Articular chondrocyte of knee joint (primary cell): ENCODE data around the gene OR56A3. TPM values are rescaled to one million over a fixed set of nuclear protein-coding genes. Genes with fewer than 3 reads are reported as not detected.

Experiments used
- total RNA-seq: library from RNA; depleted of rRNA; stranded (reverse); fragments of >200 nt; gene quantifications from 2 replicates; pipeline ENCODE4 v1.2.3, GENCODE V29; 2012

Gene OR56A3, protein sequence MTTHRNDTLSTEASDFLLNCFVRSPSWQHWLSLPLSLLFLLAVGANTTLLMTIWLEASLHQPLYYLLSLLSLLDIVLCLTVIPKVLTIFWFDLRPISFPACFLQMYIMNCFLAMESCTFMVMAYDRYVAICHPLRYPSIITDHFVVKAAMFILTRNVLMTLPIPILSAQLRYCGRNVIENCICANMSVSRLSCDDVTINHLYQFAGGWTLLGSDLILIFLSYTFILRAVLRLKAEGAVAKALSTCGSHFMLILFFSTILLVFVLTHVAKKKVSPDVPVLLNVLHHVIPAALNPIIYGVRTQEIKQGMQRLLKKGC
- total RNA-seq: not detected in 2 replicates

GRCh38 chr11:5941951-5942350, at the start of gene OR56A3:
Gene OR56A3, plus strand, starts transcription at chr11:5942251. Its CDS starts 5,096 bp downstream, at chr11:5947347.

GRCh38 chr11:5892908-5893307, 49.1 kb upstream of the OR56A3 start, which contains the start of gene OR52E5:
Gene OR52E5, plus strand, starts transcription at chr11:5893208. Its CDS starts 7,569 bp downstream, at chr11:5900777.

DNA sequence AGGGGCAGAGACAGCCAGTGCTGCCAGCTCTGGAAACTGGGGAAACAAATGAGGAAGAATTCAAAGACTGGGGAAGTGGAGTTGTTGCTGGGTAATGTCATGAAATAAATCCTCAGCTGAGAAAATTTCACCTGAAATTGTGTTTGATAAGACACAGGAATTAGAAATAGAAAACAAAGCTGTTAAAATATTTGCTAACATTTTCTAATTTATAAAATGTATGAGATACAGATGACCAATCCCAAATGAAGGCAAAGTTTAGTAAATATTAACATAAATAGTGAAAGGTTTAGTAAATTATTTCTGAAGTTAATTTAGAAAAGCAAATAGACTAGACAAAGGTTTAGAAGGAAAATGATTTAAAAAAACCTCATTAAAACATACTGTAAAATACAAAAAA, 26.3 kb downstream of the OR56A3 start, which contains the start of gene OR56A5:
TSS of gene OR56A5 (minus strand) at position 101 of the 400 bp plus-strand sequence. CDS start at position 101, 0 bp downstream.

GRCh38 chr11:5986885-5987284, 44.8 kb downstream of the OR56A3 start, which contains the start of gene OR52L1:
Gene OR52L1, minus strand, starts transcription at chr11:5986985. Its CDS starts 55 bp downstream, at chr11:5986930.

Other genes with a start within 250 kb of the OR56A3 start
- under 0.01 TPM in 1 of 2 replicates, not detected in the other for gene OR56B1, start 205.8 kb upstream of the OR56A3 start, total RNA-seq
- gene OR52N4, start 188.0 kb upstream of the OR56A3 start, total RNA-seq: not detected in 2 replicates
- not detected in 2 replicates for gene OR52N5, start 158.9 kb upstream of the OR56A3 start, total RNA-seq
- not detected in 2 replicates for gene OR52N1, start 151.0 kb upstream of the OR56A3 start, total RNA-seq
- not detected in 2 replicates for gene OR52N2, start 133.3 kb upstream of the OR56A3 start, total RNA-seq
- gene OR52E6, start 100.4 kb upstream of the OR56A3 start, total RNA-seq: not detected in 2 replicates
- gene OR52E8, start 84.6 kb upstream of the OR56A3 start, total RNA-seq: not detected in 2 replicates
- gene OR52E4, start 61.6 kb upstream of the OR56A3 start, total RNA-seq: not detected in 2 replicates
- gene OR52E5, start 49.0 kb upstream of the OR56A3 start, total RNA-seq: not detected in 2 replicates
- gene OR56A5, start 26.2 kb downstream of the OR56A3 start, total RNA-seq: not detected in 2 replicates
- gene OR52L1, start 44.7 kb downstream of the OR56A3 start, total RNA-seq: not detected in 2 replicates
- gene OR56A4, start 64.7 kb downstream of the OR56A3 start, total RNA-seq: not detected in 2 replicates
- gene OR56A1, start 88.5 kb downstream of the OR56A3 start, total RNA-seq: not detected in 2 replicates
- gene OR56B4, start 165.4 kb downstream of the OR56A3 start, total RNA-seq: not detected in 2 replicates
- not detected in 2 replicates for gene OR52B2, start 228.1 kb downstream of the OR56A3 start, total RNA-seq